Activated naive CD4-positive, alpha-beta T cell treated with anti-CD3 and anti-CD28 coated beads for 36 hours (primary cell): ENCODE measurements around the gene PAK4. TPM values are rescaled to one million over a fixed set of nuclear protein-coding genes. Genes with fewer than 3 reads are reported as not detected.

Experiments used
- CTCF ChIA-PET: fragments of 350-600 bp; sonication (Branson Sonifier 250); formaldehyde crosslinking; loops from one replicate; lab custom pipeline; 2021; ENCODE audit warnings: antibody characterized with exemption; lab: Charles Lee
- DNase-seq: peaks from one replicate; pipeline ENCODE4 v3.0.0-alpha.2; 2020
- H3K27ac Mint-ChIP-seq: one replicate; pipeline ENCODE4 v1.8.0; 2021; ENCODE audit warnings: mild to moderate bottlenecking, mixed read lengths
- H3K27me3 Mint-ChIP-seq: one replicate; pipeline ENCODE4 v1.8.0; 2021; ENCODE audit warnings: low read depth, mixed read lengths
- H3K36me3 Mint-ChIP-seq: one replicate; pipeline ENCODE4 v1.8.0; 2021; ENCODE audit warnings: low read depth, mixed read lengths
- H3K4me1 Mint-ChIP-seq: one replicate; pipeline ENCODE4 v1.8.0; 2021; ENCODE audit warnings: low read depth, mixed read lengths
- H3K4me3 Mint-ChIP-seq: one replicate; pipeline ENCODE4 v1.8.0; 2021; ENCODE audit warnings: mild to moderate bottlenecking, moderate library complexity, mixed read lengths
- H3K9me3 Mint-ChIP-seq: one replicate; pipeline ENCODE4 v1.8.0; 2021; ENCODE audit warnings: mixed read lengths
- intact Hi-C: fragments of 100-400 bp; cut with micrococcal nuclease; formaldehyde crosslinking; loops from one replicate; pipeline ENCODE4 v1.15.1; 2023
- total RNA-seq, 2 experiments: library from RNA; stranded (reverse); gene quantifications; one replicate each; pipeline ENCODE4 v1.2.3, GENCODE V29; 2021

The PAK4 gene
- total RNA-seq, 2 experiments from 2014 or later, result 16.9 to 18.1 TPM

GRCh38 chr19:39174558-39175544 is 49.3 kb downstream of the PAK4 start:
- intact Hi-C loops, result no loop called here
- Mint-ChIP-seq H3K9me3 (no peaks in the 10 kb centered on the region), H3K27ac (no peak overlapping the region), H3K36me3 (peaks cover 5% of the 10 kb centered on the region), H3K27me3 (no peaks in the 10 kb centered on the region), H3K4me1 (no peaks in the 10 kb centered on the region), H3K4me3 (no peak overlapping the region)
- CTCF ChIA-PET, result interaction anchor here (1.0 kb wide), 1 partner anchor 61 kb away, joined by 3 read pairs; no protein-coding TSS in a partner anchor
- no peak for DNase-seq

GRCh38 chr19:39175564-39175963 is 50.0 kb downstream of the PAK4 start:
- CTCF ChIA-PET, result interaction anchor here (1.0 kb wide), 1 partner anchor 62 kb away, joined by 3 read pairs; no protein-coding TSS in a partner anchor
- no peaks in the 10 kb centered on the region for H3K4me1 Mint-ChIP-seq
- intact Hi-C loops, result no loop called here
- H3K27me3 Mint-ChIP-seq, result no peaks in the 10 kb centered on the region
- no peak overlapping the region for H3K4me3 Mint-ChIP-seq
- H3K27ac Mint-ChIP-seq, result no peak overlapping the region
- DNase-seq, result no peak
- no peaks in the 10 kb centered on the region for H3K9me3 Mint-ChIP-seq
- peaks cover 5% of the 10 kb centered on the region for H3K36me3 Mint-ChIP-seq

- peaks cover 5% of the 10 kb centered on the region for H3K36me3 Mint-ChIP-seq
- intact Hi-C loops, result no loop called here
- H3K9me3 Mint-ChIP-seq, result no peaks in the 10 kb centered on the region
- no peaks in the 10 kb centered on the region for H3K27me3 Mint-ChIP-seq
- no peak overlapping the region for H3K4me3 Mint-ChIP-seq
- H3K27ac Mint-ChIP-seq, result no peak overlapping the region
- CTCF ChIA-PET, result interaction anchor here (0.7 kb wide), 1 partner anchor 218 kb away, joined by 3 read pairs; no protein-coding TSS in a partner anchor
- no peaks in the 10 kb centered on the region for H3K4me1 Mint-ChIP-seq
- no peak for DNase-seq
These were observed 51.6 kb downstream of the PAK4 start for GRCh38 chr19:39177110-39177699.

GRCh38 chr19:39177736-39178135 is 52.1 kb downstream of the PAK4 start:
- Mint-ChIP-seq H3K36me3 (peaks cover 5% of the 10 kb centered on the region), H3K27ac (no peak overlapping the region), H3K9me3 (no peaks in the 10 kb centered on the region), H3K4me3 (no peak overlapping the region), H3K27me3 (no peaks in the 10 kb centered on the region), H3K4me1 (no peaks in the 10 kb centered on the region)
- CTCF ChIA-PET, result no interaction called here
- no peak for DNase-seq
- intact Hi-C loops, result no loop called here

- Mint-ChIP-seq H3K4me1 (no peaks in the 10 kb centered on the region), H3K4me3 (no peak overlapping the region), H3K27me3 (no peaks in the 10 kb centered on the region), H3K36me3 (peaks cover 5% of the 10 kb centered on the region), H3K27ac (no peak overlapping the region), H3K9me3 (no peaks in the 10 kb centered on the region)
- DNase-seq, result no peak
- CTCF ChIA-PET, result no interaction called here
- intact Hi-C loops, result no loop called here
These were observed 52.9 kb downstream of the PAK4 start for GRCh38 chr19:39178296-39179006.

DNA sequence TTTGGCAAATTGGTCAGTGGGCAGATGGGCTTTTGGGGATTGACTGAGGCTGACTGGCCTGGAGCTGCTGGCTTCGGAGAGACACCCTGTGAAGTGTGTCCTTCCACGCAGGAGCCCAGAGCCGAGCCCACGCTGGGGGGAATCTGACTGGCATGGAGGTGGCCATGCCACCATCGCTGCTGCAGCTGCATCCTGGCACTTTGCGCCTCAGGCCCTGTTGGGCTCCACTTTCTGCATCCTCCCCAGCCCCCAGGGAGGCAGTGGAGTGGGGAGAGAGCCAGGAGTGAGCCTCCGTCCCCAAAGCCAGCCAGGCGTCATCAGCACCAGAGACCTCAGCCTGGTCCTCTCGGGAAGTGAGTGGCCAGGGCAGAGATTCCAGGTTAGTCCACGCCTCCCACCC is 54.2 kb downstream of the PAK4 start:
- intact Hi-C loops, result no loop called here
- Mint-ChIP-seq H3K27me3 (no peaks in the 10 kb centered on the region), H3K27ac (no peak overlapping the region), H3K4me1 (no peaks in the 10 kb centered on the region), H3K4me3 (no peak overlapping the region), H3K36me3 (peaks cover 5% of the 10 kb centered on the region), H3K9me3 (no peaks in the 10 kb centered on the region)
- no peak for DNase-seq
- CTCF ChIA-PET, result no interaction called here

GRCh38 chr19:39180749-39181148 is 55.2 kb downstream of the PAK4 start:
- no peaks in the 10 kb centered on the region for H3K4me1 Mint-ChIP-seq
- CTCF ChIA-PET, result interaction anchor here (0.8 kb wide), 1 partner anchor 149 kb away, joined by 3 read pairs; no protein-coding TSS in a partner anchor

DNA sequence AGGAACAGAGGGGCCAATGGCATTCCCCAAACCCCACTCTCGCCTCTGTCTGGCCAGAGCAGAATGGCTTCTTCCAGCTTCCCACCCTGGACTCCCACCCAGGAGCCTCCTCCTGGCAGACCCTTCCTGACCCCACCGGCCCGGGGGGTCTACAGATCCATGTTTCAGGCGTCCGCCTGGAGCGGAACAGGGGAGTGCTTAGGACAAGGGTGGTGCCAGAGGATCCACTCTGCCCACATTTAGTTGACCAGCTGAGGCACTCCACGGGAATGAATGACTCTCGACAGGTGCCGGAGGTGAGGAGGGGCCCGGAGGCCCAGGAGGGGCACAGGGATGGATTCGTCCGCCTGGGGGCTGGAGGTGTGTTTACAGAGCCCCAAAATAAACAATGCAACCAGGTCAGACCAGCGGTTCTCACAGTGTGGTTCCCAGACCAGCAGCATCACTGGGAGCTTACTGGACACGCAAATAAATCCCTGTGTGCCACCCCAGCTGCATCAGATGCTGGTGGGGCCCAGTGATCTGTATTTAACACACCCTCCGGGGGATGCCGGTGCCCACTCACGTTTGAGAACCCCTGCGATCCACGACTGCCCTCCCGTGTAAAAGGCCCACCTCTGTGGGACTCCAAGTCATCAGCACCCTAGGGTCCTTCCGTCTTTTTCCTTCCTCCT is 56.1 kb downstream of the PAK4 start:
- Mint-ChIP-seq H3K36me3 (peaks cover 5% of the 10 kb centered on the region), H3K4me3 (no peak overlapping the region), H3K27ac (no peak overlapping the region), H3K9me3 (no peaks in the 10 kb centered on the region), H3K27me3 (no peaks in the 10 kb centered on the region), H3K4me1 (no peaks in the 10 kb centered on the region)
- CTCF ChIA-PET, result interaction anchor here (1.0 kb wide), 1 partner anchor 146 kb away, joined by 3 read pairs; no protein-coding TSS in a partner anchor
- DNase-seq, result no peak
- intact Hi-C loops, result no loop called here

More at GRCh38 chr19:39180749-39181148, 55.2 kb downstream of the PAK4 start:
- intact Hi-C loops, result no loop called here
- Mint-ChIP-seq H3K9me3 (no peaks in the 10 kb centered on the region), H3K4me3 (no peak overlapping the region), H3K36me3 (peaks cover 5% of the 10 kb centered on the region), H3K27me3 (no peaks in the 10 kb centered on the region), H3K27ac (no peak overlapping the region)
- DNase-seq, result no peak

DNA sequence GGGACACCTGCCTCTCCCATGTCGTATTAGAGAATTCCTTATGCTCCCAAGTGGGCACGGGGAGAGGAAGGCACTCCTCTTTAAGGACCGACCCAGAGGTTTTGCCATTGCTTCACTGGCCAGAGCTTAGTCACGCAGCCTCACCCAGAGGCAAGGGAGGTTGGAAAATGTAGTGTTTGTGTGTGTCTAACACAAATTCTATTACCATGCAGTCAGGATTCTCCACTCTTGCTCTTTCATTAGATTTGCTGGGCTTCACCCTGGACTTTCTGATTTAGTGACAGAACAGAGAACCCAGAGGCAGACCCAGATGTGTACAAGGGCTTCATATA is 56.6 kb downstream of the PAK4 start:
- Mint-ChIP-seq H3K27ac (no peak overlapping the region), H3K9me3 (no peaks in the 10 kb centered on the region), H3K36me3 (peaks cover 5% of the 10 kb centered on the region), H3K27me3 (peaks cover under 1% of the 10 kb centered on the region), H3K4me3 (no peak overlapping the region), H3K4me1 (no peaks in the 10 kb centered on the region)
- CTCF ChIA-PET, result interaction anchor here (1.0 kb wide), 1 partner anchor 146 kb away, joined by 3 read pairs; no protein-coding TSS in a partner anchor
- no peak for DNase-seq
- intact Hi-C loops, result no loop called here

DNA sequence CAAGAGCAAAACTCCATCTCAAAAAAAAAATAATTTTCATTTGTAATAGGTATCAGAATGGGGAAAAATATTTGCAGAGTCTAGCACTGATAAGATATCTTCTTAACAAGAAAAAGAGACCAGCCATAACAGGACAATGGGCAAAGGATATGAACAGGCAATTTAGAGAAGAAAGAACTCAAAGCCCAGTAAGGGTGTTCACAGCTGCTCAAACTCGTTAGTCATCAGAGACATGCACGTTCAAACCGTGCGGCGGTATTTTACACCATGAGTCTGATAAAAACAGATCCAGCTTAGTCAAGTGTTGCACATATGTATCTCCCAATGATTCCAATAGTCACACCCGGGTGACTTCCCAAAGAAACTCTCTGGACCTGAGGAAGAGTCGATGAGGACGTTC is 57.5 kb downstream of the PAK4 start:
- H3K9me3 Mint-ChIP-seq, result no peaks in the 10 kb centered on the region
- H3K27ac Mint-ChIP-seq, result no peak overlapping the region
- no peak for DNase-seq
- peaks cover 2% of the 10 kb centered on the region for H3K36me3 Mint-ChIP-seq
- peaks cover 2% of the 10 kb centered on the region for H3K27me3 Mint-ChIP-seq
- intact Hi-C loops, result no loop called here
- no peaks in the 10 kb centered on the region for H3K4me1 Mint-ChIP-seq
- H3K4me3 Mint-ChIP-seq, result no peak overlapping the region
- CTCF ChIA-PET, result no interaction called here

- no peak for DNase-seq
- H3K9me3 Mint-ChIP-seq, result no peaks in the 10 kb centered on the region
- CTCF ChIA-PET, result interaction anchor here (0.7 to 1.9 kb wide), 6 partner anchors 13 to 123 kb away, joined by 3 to 14 read pairs (median 4); no protein-coding TSS in a partner anchor
- H3K4me1 Mint-ChIP-seq, result no peaks in the 10 kb centered on the region
- intact Hi-C loops, result no loop called here
- no peak overlapping the region for H3K4me3 Mint-ChIP-seq
- H3K36me3 Mint-ChIP-seq, result no peaks in the 10 kb centered on the region
- H3K27me3 Mint-ChIP-seq, result peaks cover 10% of the 10 kb centered on the region
- no peak overlapping the region for H3K27ac Mint-ChIP-seq
These were observed 60.8 kb downstream of the PAK4 start for GRCh38 chr19:39186391-39186790.
